Measurements from ENCODE around the gene STK31.

GRCh38 chr7:23746629-23747028 is 36.6 kb downstream of the STK31 start:
- TF ChIP-seq CTCF (IDR thresholded peaks at IDR 0.05) (no peak), EZH2 (IDR thresholded peaks at IDR 0.05; ENCODE audit: borderline replicate concordance, insufficient read depth, low read depth, low read length, poor library complexity, severe bottlenecking) (no peak)
